CD4-positive, CD25-positive, alpha-beta regulatory T cell (primary cell): Measurements from ENCODE around the gene TCEANC. TPM values are rescaled to one million over a fixed set of nuclear protein-coding genes. Genes with fewer than 3 reads are reported as not detected.

Source experiments
- ATAC-seq, 2 donors: fragments of 150-1000 bp; cut with Tn5 transposase; one replicate each; pipeline ENCODE4 v1.10.0; 2021; ENCODE audit warnings: low read depth in 2 of 2, moderate number of reproducible peaks in 2 of 2, moderate library complexity in 1 of 2
- DNase-seq, 3 donors: peaks; one replicate each; pipeline versions ENCODE4 v3.0.0 to v3.0.0-alpha.2; 2012 to 2022; ENCODE audit warnings: mixed read lengths in 1 of 3
- H3K27ac ChIP-seq: one replicate; pipeline ENCODE4 v1.7.0; 2013; ENCODE audit warnings: mild to moderate bottlenecking, low read length; ENCODE audit not compliant: insufficient read depth, poor library complexity, severe bottlenecking
- H3K27me3 ChIP-seq: one replicate; pipeline ENCODE4 v1.7.0; 2013; ENCODE audit warnings: low read length; ENCODE audit not compliant: control insufficient read depth, insufficient read depth
- H3K36me3 ChIP-seq: one replicate; pipeline ENCODE4 v1.7.0; 2013; ENCODE audit warnings: mild to moderate bottlenecking, low read length, moderate library complexity; ENCODE audit not compliant: control insufficient read depth, insufficient read depth
- H3K4me1 ChIP-seq: 2 replicates; pipeline ENCODE4 v1.7.0; 2013; ENCODE audit warnings: mild to moderate bottlenecking, low read length; ENCODE audit not compliant: insufficient read depth, control insufficient read depth, poor library complexity, severe bottlenecking
- H3K4me3 ChIP-seq: one replicate; pipeline ENCODE4 v1.7.0; 2013; ENCODE audit warnings: low read depth, mild to moderate bottlenecking, low read length, moderate library complexity
- H3K9me3 ChIP-seq, 2 experiments: 1 replicate in 1 of 2; 2 replicates in 1 of 2; pipeline ENCODE4 v1.7.0; 2013; ENCODE audit warnings: low read length in 2 of 2, mild to moderate bottlenecking in 1 of 2, moderate library complexity in 1 of 2; ENCODE audit not compliant: control insufficient read depth in 2 of 2
- H3K27ac Mint-ChIP-seq, 3 donors: one replicate each; pipeline ENCODE4 v1.8.0; 2020 to 2022; ENCODE audit warnings: mild to moderate bottlenecking in 3 of 3, mixed read lengths in 3 of 3, moderate library complexity in 2 of 3
- H3K27me3 Mint-ChIP-seq: one replicate; pipeline ENCODE4 v1.8.0; 2022; ENCODE audit warnings: mild to moderate bottlenecking, mixed read lengths
- H3K36me3 Mint-ChIP-seq: one replicate; pipeline ENCODE4 v1.8.0; 2020; ENCODE audit warnings: mixed read lengths
- H3K4me1 Mint-ChIP-seq, 4 donors: one replicate each; pipeline ENCODE4 v1.8.0; 2020 to 2022; ENCODE audit warnings: mixed read lengths in 4 of 4, mild to moderate bottlenecking in 1 of 4
- H3K4me3 Mint-ChIP-seq, 4 donors: one replicate each; pipeline ENCODE4 v1.8.0; 2020 to 2022; ENCODE audit warnings: mild to moderate bottlenecking in 4 of 4, mixed read lengths in 4 of 4, moderate library complexity in 3 of 4
- H3K9me3 Mint-ChIP-seq, 7 donors: one replicate each; pipeline ENCODE4 v1.8.0; 2020 to 2022; ENCODE audit warnings: mixed read lengths in 7 of 7, mild to moderate bottlenecking in 3 of 7, moderate library complexity in 2 of 7
- polyA plus RNA-seq, 4 donors: library from polyadenylated mRNA; unstranded; fragments of 300-500 nt; fragmentation: Illumina TruSeq; gene quantifications; one replicate each; pipeline ENCODE4 v1.2.3, GENCODE V29; 2021
- total RNA-seq: library from RNA; stranded (reverse); gene quantifications from one replicate; pipeline ENCODE4 v1.2.3, GENCODE V29; 2022

Gene TCEANC
- total and polyA plus RNA-seq, 5 donors from 2014 or later, result 7.0 to 13.3 (median 7.7) TPM

GRCh38 chrX:13694359-13694758, 41.4 kb downstream of the TCEANC start:
- Mint-ChIP-seq H3K27me3 (no peaks in the 10 kb centered on the region), H3K4me3 (no peak overlapping the region), H3K36me3 (no peaks in the 10 kb centered on the region), H3K27ac (no peak overlapping the region), H3K4me1 (peaks cover 12 to 70% (median 46%) of the 10 kb centered on the region in 4 donors), H3K9me3 (no peaks in the 10 kb centered on the region)
- Histone ChIP-seq H3K4me1 (peaks cover 19% of the 10 kb centered on the region), H3K9me3 (no peaks in the 10 kb centered on the region), H3K4me3 (no peak overlapping the region), H3K27ac (no peak overlapping the region), H3K36me3 (no peaks in the 10 kb centered on the region), H3K27me3 (no peaks in the 10 kb centered on the region)
- no peak for ATAC-seq
- DNase-seq, result no peak

GRCh38 chrX:13694983-13695382, 42.0 kb downstream of the TCEANC start:
- ATAC-seq, result no peak
- Histone ChIP-seq H3K9me3 (no peaks in the 10 kb centered on the region), H3K36me3 (no peaks in the 10 kb centered on the region), H3K27ac (no peak overlapping the region), H3K27me3 (no peaks in the 10 kb centered on the region), H3K4me1 (peaks cover 13% of the 10 kb centered on the region), H3K4me3 (no peak overlapping the region)
- H3K36me3 Mint-ChIP-seq, result no peaks in the 10 kb centered on the region
- DNase-seq, result no peak
- H3K9me3 Mint-ChIP-seq, result no peaks in the 10 kb centered on the region
- peak overlapping the region in 1 of 4 donors; percentile 40 for H3K4me3 Mint-ChIP-seq
- peaks cover 12 to 66% (median 46%) of the 10 kb centered on the region in 4 donors for H3K4me1 Mint-ChIP-seq
- H3K27me3 Mint-ChIP-seq, result no peaks in the 10 kb centered on the region
- peak overlapping the region in 1 of 3 donors; percentile 1 for H3K27ac Mint-ChIP-seq

- peaks cover 7 to 63% (median 42%) of the 10 kb centered on the region in 4 donors for H3K4me1 Mint-ChIP-seq
- H3K27me3 Mint-ChIP-seq, result no peaks in the 10 kb centered on the region
- peak overlapping the region in 1 of 4 donors; percentile 40 for H3K4me3 Mint-ChIP-seq
- no peak overlapping the region for H3K27ac ChIP-seq
- no peaks in the 10 kb centered on the region for H3K36me3 ChIP-seq
- no peaks in the 10 kb centered on the region for H3K27me3 ChIP-seq
- no peaks in the 10 kb centered on the region for H3K36me3 Mint-ChIP-seq
- no peaks in the 10 kb centered on the region for H3K9me3 ChIP-seq
- peak overlapping the region in 1 of 3 donors; percentile 1 for H3K27ac Mint-ChIP-seq
- H3K4me3 ChIP-seq, result no peak overlapping the region
- peaks cover 6% of the 10 kb centered on the region for H3K4me1 ChIP-seq
- ATAC-seq, result no peak
- H3K9me3 Mint-ChIP-seq, result no peaks in the 10 kb centered on the region
- no peak for DNase-seq
These were observed 42.7 kb downstream of the TCEANC start for GRCh38 chrX:13695601-13696115.

- no peak for ATAC-seq
- H3K4me1 ChIP-seq, result peaks cover 5% of the 10 kb centered on the region
- no peak overlapping the region for H3K27ac Mint-ChIP-seq
- H3K9me3 ChIP-seq, result no peaks in the 10 kb centered on the region
- no peaks in the 10 kb centered on the region for H3K36me3 ChIP-seq
- peak overlapping the region in 1 of 4 donors; percentile 32 for H3K4me3 Mint-ChIP-seq
- no peak overlapping the region for H3K4me3 ChIP-seq
- no peaks in the 10 kb centered on the region for H3K9me3 Mint-ChIP-seq
- no peaks in the 10 kb centered on the region for H3K36me3 Mint-ChIP-seq
- H3K27ac ChIP-seq, result no peak overlapping the region
- no peak for DNase-seq
- no peaks in the 10 kb centered on the region for H3K27me3 ChIP-seq
- peaks cover 13 to 72% (median 50%) of the 10 kb centered on the region in 4 donors for H3K4me1 Mint-ChIP-seq
- no peaks in the 10 kb centered on the region for H3K27me3 Mint-ChIP-seq
These were observed 44.5 kb downstream of the TCEANC start for GRCh38 chrX:13697455-13697854.

- peaks cover 6% of the 10 kb centered on the region for H3K4me1 ChIP-seq
- Mint-ChIP-seq H3K4me1 (peaks cover 18 to 72% (median 49%) of the 10 kb centered on the region in 4 donors), H3K9me3 (no peaks in the 10 kb centered on the region), H3K4me3 (no peak overlapping the region), H3K27ac (no peak overlapping the region), H3K27me3 (no peaks in the 10 kb centered on the region), H3K36me3 (no peaks in the 10 kb centered on the region)
- no peaks in the 10 kb centered on the region for H3K27me3 ChIP-seq
- H3K36me3 ChIP-seq, result no peaks in the 10 kb centered on the region
- H3K4me3 ChIP-seq, result no peak overlapping the region
- no peak overlapping the region for H3K27ac ChIP-seq
- ATAC-seq (no peak), DNase-seq (no peak)
- no peaks in the 10 kb centered on the region for H3K9me3 ChIP-seq
These were observed 45.0 kb downstream of the TCEANC start for GRCh38 chrX:13697976-13698375.

GRCh38 chrX:13698432-13698831, 45.5 kb downstream of the TCEANC start:
- no peaks in the 10 kb centered on the region for H3K27me3 ChIP-seq
- H3K36me3 ChIP-seq, result no peaks in the 10 kb centered on the region
- peaks cover 6% of the 10 kb centered on the region for H3K4me1 ChIP-seq
- no peaks in the 10 kb centered on the region for H3K9me3 ChIP-seq
- Mint-ChIP-seq H3K4me1 (peaks cover 18 to 72% (median 46%) of the 10 kb centered on the region in 4 donors), H3K4me3 (no peak overlapping the region), H3K36me3 (no peaks in the 10 kb centered on the region), H3K9me3 (no peaks in the 10 kb centered on the region), H3K27ac (no peak overlapping the region), H3K27me3 (no peaks in the 10 kb centered on the region)
- H3K27ac ChIP-seq, result no peak overlapping the region
- ATAC-seq (no peak), DNase-seq (no peak)
- H3K4me3 ChIP-seq, result no peak overlapping the region

GRCh38 chrX:13699183-13699826, 46.4 kb downstream of the TCEANC start:
- H3K27me3 Mint-ChIP-seq, result no peaks in the 10 kb centered on the region
- H3K4me1 ChIP-seq, result peaks cover 6% of the 10 kb centered on the region
- no peak overlapping the region for H3K27ac ChIP-seq
- no peaks in the 10 kb centered on the region for H3K9me3 Mint-ChIP-seq
- no peak for DNase-seq
- H3K4me3 Mint-ChIP-seq, result no peak overlapping the region
- no peaks in the 10 kb centered on the region for H3K9me3 ChIP-seq
- ATAC-seq, result no peak
- H3K27me3 ChIP-seq, result no peaks in the 10 kb centered on the region
- H3K36me3 ChIP-seq, result no peaks in the 10 kb centered on the region
- no peak overlapping the region for H3K4me3 ChIP-seq
- peak overlapping the region in 1 of 3 donors; percentile 83 for H3K27ac Mint-ChIP-seq
- H3K36me3 Mint-ChIP-seq, result no peaks in the 10 kb centered on the region
- H3K4me1 Mint-ChIP-seq, result peaks cover 25 to 72% (median 47%) of the 10 kb centered on the region in 4 donors

GRCh38 chrX:13700380-13700779, 47.4 kb downstream of the TCEANC start:
- no peaks in the 10 kb centered on the region for H3K36me3 Mint-ChIP-seq
- no peak for DNase-seq
- Histone ChIP-seq H3K27me3 (no peaks in the 10 kb centered on the region), H3K36me3 (no peaks in the 10 kb centered on the region), H3K27ac (no peak overlapping the region), H3K4me1 (peaks cover 6% of the 10 kb centered on the region), H3K4me3 (no peak overlapping the region), H3K9me3 (no peaks in the 10 kb centered on the region)
- peaks cover 21 to 61% (median 45%) of the 10 kb centered on the region in 4 donors for H3K4me1 Mint-ChIP-seq
- no peak overlapping the region for H3K4me3 Mint-ChIP-seq
- peak overlapping the region in 1 of 3 donors; percentile 27 for H3K27ac Mint-ChIP-seq
- no peaks in the 10 kb centered on the region for H3K27me3 Mint-ChIP-seq
- no peaks in the 10 kb centered on the region for H3K9me3 Mint-ChIP-seq
- ATAC-seq, result no peak
